ENCODE results near the gene TMA7B.
A peak's percentile ranks its signal among the peaks of the same experiment; 100 is the strongest.

Gene TMA7B

GRCh38 chr22:39967103-39967829, 7.1 kb downstream of the TMA7B start:
- no peak overlapping the region for H3K4me3 ChIP-seq (replicated peaks in 1 of 2; ENCODE audit: low read depth in 2 of 2, low read length in 2 of 2)
- TF ChIP-seq CTCF (IDR thresholded peaks at IDR 0.05; ENCODE audit: low read depth, low read length): no peak
- DNase-seq (ENCODE audit: low read depth in 2 of 2): peak; percentile 56 to 62

GRCh38 chr22:39967996-39968972, 8.1 kb downstream of the TMA7B start:
- no peak overlapping the region for H3K4me3 ChIP-seq (replicated peaks in 1 of 2; ENCODE audit: low read depth in 2 of 2, low read length in 2 of 2)
- no peak for TF ChIP-seq CTCF (IDR thresholded peaks at IDR 0.05; ENCODE audit: low read depth, low read length)
- DNase-seq (ENCODE audit: low read depth in 2 of 2): peak in 1 of 2 donors; percentile 72

- no peak overlapping the region for H3K4me3 ChIP-seq (replicated peaks in 1 of 2; ENCODE audit: low read depth in 2 of 2, low read length in 2 of 2)
- TF ChIP-seq CTCF (IDR thresholded peaks at IDR 0.05; ENCODE audit: low read depth, low read length): no peak
- no peak for DNase-seq (ENCODE audit: low read depth in 2 of 2)
Measured at GRCh38 chr22:39970742-39971141, 10.5 kb downstream of the TMA7B start.

- H3K4me3 ChIP-seq (replicated peaks in 1 of 2; ENCODE audit: low read depth in 2 of 2, low read length in 2 of 2): no peak overlapping the region
- no peak for TF ChIP-seq CTCF (IDR thresholded peaks at IDR 0.05; ENCODE audit: low read depth, low read length)
- no peak for DNase-seq (ENCODE audit: low read depth in 2 of 2)
Measured at GRCh38 chr22:39972641-39973040, 12.4 kb downstream of the TMA7B start.

- no peak for TF ChIP-seq CTCF (IDR thresholded peaks at IDR 0.05; ENCODE audit: low read depth, low read length)
- DNase-seq (ENCODE audit: low read depth in 2 of 2): no peak
- no peak overlapping the region for H3K4me3 ChIP-seq (replicated peaks in 1 of 2; ENCODE audit: low read depth in 2 of 2, low read length in 2 of 2)
Measured at GRCh38 chr22:39973656-39974055, 13.5 kb downstream of the TMA7B start.

- no peak overlapping the region for H3K4me3 ChIP-seq (replicated peaks in 1 of 2; ENCODE audit: low read depth in 2 of 2, low read length in 2 of 2)
- no peak for DNase-seq (ENCODE audit: low read depth in 2 of 2)
- no peak for TF ChIP-seq CTCF (IDR thresholded peaks at IDR 0.05; ENCODE audit: low read depth, low read length)
Measured at GRCh38 chr22:39974065-39974464, 13.9 kb downstream of the TMA7B start.

Measured in cardiac fibroblast (primary cell).